ENCODE measurements around the gene CHDH.

The CHDH gene

DNA sequence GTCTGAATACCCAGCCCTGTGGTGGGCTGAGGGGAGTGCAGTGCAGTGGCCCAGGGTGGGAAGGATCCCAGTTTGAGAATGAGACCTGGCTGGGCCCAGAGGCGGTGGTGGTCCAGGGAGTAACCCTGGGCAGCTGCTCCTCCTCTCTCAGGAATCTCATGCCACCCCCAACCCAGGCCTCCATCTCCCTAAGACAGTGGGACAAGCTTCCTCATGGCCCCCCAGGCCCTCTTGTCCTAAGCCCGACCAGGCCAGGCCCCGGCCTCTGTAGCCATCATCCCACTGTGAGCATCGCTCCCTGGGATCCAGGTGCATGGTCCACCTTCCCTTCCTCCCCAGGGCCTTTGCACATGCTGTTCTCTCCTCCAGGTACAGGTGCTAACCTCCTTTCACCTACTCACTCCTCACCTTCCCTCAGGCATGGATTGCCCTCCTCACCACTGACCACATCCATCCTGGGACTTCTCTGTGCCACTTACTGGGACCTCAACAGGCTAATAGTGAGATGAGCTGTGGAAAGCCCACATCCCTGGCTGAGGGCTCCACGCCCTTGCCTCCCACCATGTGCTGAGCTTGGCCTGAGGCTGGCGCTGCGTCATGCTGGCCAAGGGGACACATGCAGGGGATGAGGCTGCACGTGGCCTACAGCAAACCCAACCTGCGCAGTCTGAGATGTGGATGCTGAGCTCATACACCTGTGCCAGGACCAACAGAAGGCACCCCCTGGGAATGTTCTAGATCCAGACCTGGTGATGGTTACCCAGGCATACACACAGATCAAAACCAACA, 9.9 kb downstream of the CHDH start:
- Histone ChIP-seq H3K9me2 (replicated peaks; ENCODE audit: insufficient read depth, low read length) (no peaks in the 10 kb centered on the region), H3K79me2 (ENCODE audit: insufficient read depth, low read length) (0 out of 2 replicates have a peak, but pooled peaks cover 12% of the 10 kb centered on the region), H3K4me2 (ENCODE audit: low read depth, low read length, poor library complexity, severe bottlenecking) (no peak overlapping the region), H4K20me1 (ENCODE audit: low read depth, low read length) (no peaks in the 10 kb centered on the region), H3K4me3 (ENCODE audit: insufficient read depth, low read length, poor library complexity, severe bottlenecking) (no peak overlapping the region), H3K9me3 (ENCODE audit: insufficient read depth, low read length) (no peaks in the 10 kb centered on the region), H3K27ac (ENCODE audit: low read depth, low read length) (no peak overlapping the region), H3K9ac (ENCODE audit: low read length) (no peak overlapping the region), H3F3A (ENCODE audit: insufficient read depth) (no peaks in the 10 kb centered on the region), H2AFZ (ENCODE audit: low read depth, low read length, severe bottlenecking) (no peak overlapping the region), H3K27me3 (ENCODE audit: low read length) (no peaks in the 10 kb centered on the region), H3K36me3 (ENCODE audit: low read length) (peaks cover 13% of the 10 kb centered on the region; the same call in 1 of the 2 replicates)
- TF ChIP-seq CTCF (IDR thresholded peaks at IDR 0.05; ENCODE audit: insufficient read depth, low read length, poor library complexity, severe bottlenecking): no peak
- TF ChIP-seq EZH2phosphoT487 (conservative IDR thresholded peaks at IDR 0.05; ENCODE audit: low read length): no peak

- H3K9ac ChIP-seq (ENCODE audit: low read length): no peak overlapping the region
- no peak overlapping the region for H3K4me2 ChIP-seq (ENCODE audit: low read depth, low read length, poor library complexity, severe bottlenecking)
- H4K20me1 ChIP-seq (ENCODE audit: low read depth, low read length): no peaks in the 10 kb centered on the region
- H3K9me2 ChIP-seq (replicated peaks; ENCODE audit: insufficient read depth, low read length): no peaks in the 10 kb centered on the region
- peaks cover 10% of the 10 kb centered on the region; the same call in 1 of the 2 replicates for H3K79me2 ChIP-seq (ENCODE audit: insufficient read depth, low read length)
- no peaks in the 10 kb centered on the region for H3F3A ChIP-seq (ENCODE audit: insufficient read depth)
- TF ChIP-seq EZH2phosphoT487 (conservative IDR thresholded peaks at IDR 0.05; ENCODE audit: low read length) (no peak), CTCF (IDR thresholded peaks at IDR 0.05; ENCODE audit: insufficient read depth, low read length, poor library complexity, severe bottlenecking) (no peak)
- no peaks in the 10 kb centered on the region for H3K27me3 ChIP-seq (ENCODE audit: low read length)
- no peak overlapping the region for H3K27ac ChIP-seq (ENCODE audit: low read depth, low read length)
- H3K9me3 ChIP-seq (ENCODE audit: insufficient read depth, low read length): no peaks in the 10 kb centered on the region
- H3K4me3 ChIP-seq (ENCODE audit: insufficient read depth, low read length, poor library complexity, severe bottlenecking): no peak overlapping the region
- peaks cover 13% of the 10 kb centered on the region; the same call in 1 of the 2 replicates for H3K36me3 ChIP-seq (ENCODE audit: low read length)
- H2AFZ ChIP-seq (ENCODE audit: low read depth, low read length, severe bottlenecking): no peak overlapping the region
These were observed 11.0 kb downstream of the CHDH start for GRCh38 chr3:53835257-53835656.

DNA sequence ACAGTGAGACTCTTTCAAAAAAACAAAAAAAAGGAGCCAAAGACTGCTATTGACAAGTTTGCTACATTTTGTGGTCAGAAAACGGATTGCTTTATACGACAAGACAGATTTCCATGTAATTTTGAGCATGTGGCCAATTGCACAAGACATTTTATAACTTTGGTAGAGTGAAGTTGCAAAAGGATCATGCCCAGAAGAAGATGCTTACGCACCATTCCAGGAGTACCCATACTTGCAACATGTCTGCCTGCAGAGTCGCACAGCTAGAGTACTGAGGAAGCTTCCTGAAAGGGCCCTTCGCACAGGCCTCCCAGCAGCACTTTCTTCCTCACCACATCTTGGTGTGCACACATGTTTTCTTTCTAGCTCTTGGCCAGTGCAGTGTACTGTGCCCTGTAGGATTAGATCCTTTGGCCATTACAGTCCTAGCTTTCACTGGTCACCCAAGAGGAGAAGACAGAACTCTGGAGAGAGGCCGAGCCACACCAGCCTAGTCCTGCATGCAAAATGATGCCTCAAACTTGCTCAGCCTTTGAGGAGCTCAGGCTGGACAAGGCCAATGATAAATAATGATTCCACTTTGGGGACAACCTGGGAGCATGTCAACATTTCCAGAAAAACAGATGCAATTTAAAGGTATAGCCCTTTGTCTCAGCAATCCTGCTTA, 11.7 kb downstream of the CHDH start:
- H3K27me3 ChIP-seq (ENCODE audit: low read length): no peaks in the 10 kb centered on the region
- H3K4me3 ChIP-seq (ENCODE audit: insufficient read depth, low read length, poor library complexity, severe bottlenecking): no peak overlapping the region
- H4K20me1 ChIP-seq (ENCODE audit: low read depth, low read length): no peaks in the 10 kb centered on the region
- H3K4me2 ChIP-seq (ENCODE audit: low read depth, low read length, poor library complexity, severe bottlenecking): no peak overlapping the region
- H3K79me2 ChIP-seq (ENCODE audit: insufficient read depth, low read length): peaks cover 9% of the 10 kb centered on the region; the same call in 1 of the 2 replicates
- H3K36me3 ChIP-seq (ENCODE audit: low read length): peaks cover 9% of the 10 kb centered on the region; the same call in 1 of the 2 replicates
- no peaks in the 10 kb centered on the region for H3K9me2 ChIP-seq (replicated peaks; ENCODE audit: insufficient read depth, low read length)
- H3F3A ChIP-seq (ENCODE audit: insufficient read depth): no peaks in the 10 kb centered on the region
- no peak overlapping the region for H2AFZ ChIP-seq (ENCODE audit: low read depth, low read length, severe bottlenecking)
- H3K9ac ChIP-seq (ENCODE audit: low read length): no peak overlapping the region
- TF ChIP-seq EZH2phosphoT487 (conservative IDR thresholded peaks at IDR 0.05; ENCODE audit: low read length): no peak
- no peak for TF ChIP-seq CTCF (IDR thresholded peaks at IDR 0.05; ENCODE audit: insufficient read depth, low read length, poor library complexity, severe bottlenecking)
- no peaks in the 10 kb centered on the region for H3K9me3 ChIP-seq (ENCODE audit: insufficient read depth, low read length)
- H3K27ac ChIP-seq (ENCODE audit: low read depth, low read length): no peak overlapping the region
